GM12878 (cell line): ENCODE data around the gene TRIP4. TPM values are rescaled to one million over a fixed set of nuclear protein-coding genes. Genes with fewer than 3 reads are reported as not detected.

Experiments
- BCLAF1 ChIP-seq: fragments of 450-650 bp; IDR thresholded peaks from 2 replicates; pipeline ENCODE4 v1.6.1; 2017; ENCODE audit warnings: antibody characterized with exemption, mild to moderate bottlenecking, moderate library complexity
- BMI1 ChIP-seq: fragments of 450-650 bp; IDR thresholded peaks from 2 replicates; pipeline ENCODE4 v1.6.1; 2016; ENCODE audit warnings: mild to moderate bottlenecking, moderate library complexity, borderline replicate concordance
- BRCA1 ChIP-seq: IDR thresholded peaks from 2 replicates; pipeline ENCODE4 v1.6.1; 2011; ENCODE audit warnings: low read depth, low read length, improper control_type of control experiment
- CBX3 ChIP-seq: fragments of 200-600 bp; sonication (generic); IDR thresholded peaks from 2 replicates; pipeline ENCODE4 v1.6.1; 2016; ENCODE audit warnings: low read depth, borderline replicate concordance
- CTCF ChIP-seq, 3 experiments: IDR thresholded peaks in 2 of 3; conservative IDR thresholded peaks in 1 of 3; 2 replicates each; pipeline ENCODE4 v1.5.1; 2011; ENCODE audit warnings: low read depth in 3 of 3, low read length in 3 of 3, mild to moderate bottlenecking in 3 of 3, control low read depth in 2 of 3, moderate library complexity in 2 of 3, inconsistent platforms in 1 of 3, mixed read lengths in 1 of 3; ENCODE audit not compliant: control insufficient read depth in 2 of 3, insufficient read depth in 1 of 3; ENCODE audit errors: extremely low read depth in 1 of 3
- MTA3 ChIP-seq: IDR thresholded peaks from 2 replicates; pipeline ENCODE4 v1.6.1; 2012; ENCODE audit warnings: low read length, inconsistent platforms, borderline replicate concordance
- NBN ChIP-seq: fragments of 450-650 bp; IDR thresholded peaks from 2 replicates; pipeline ENCODE4 v1.6.1; 2016
- NFXL1 ChIP-seq: fragments of 450-650 bp; IDR thresholded peaks from 2 replicates; pipeline ENCODE4 v1.6.1; 2017; ENCODE audit warnings: antibody characterized with exemption, mild to moderate bottlenecking, borderline replicate concordance
- NRF1 ChIP-seq: conservative IDR thresholded peaks from 2 replicates; pipeline ENCODE4 v1.6.1; 2011; ENCODE audit warnings: mild to moderate bottlenecking, low read depth, low read length, improper control_type of control experiment
- PAX5 ChIP-seq: IDR thresholded peaks from 2 replicates; pipeline ENCODE4 v1.6.1; 2011; ENCODE audit warnings: low read depth, low read length, borderline replicate concordance
- PML ChIP-seq: IDR thresholded peaks from 2 replicates; pipeline ENCODE4 v1.6.1; 2012; ENCODE audit warnings: low read length, inconsistent platforms
- POU2F2 ChIP-seq: IDR thresholded peaks from 3 replicates; pipeline ENCODE4 v1.6.1; 2011; ENCODE audit warnings: low read depth, mild to moderate bottlenecking, low read length, borderline replicate concordance
- RCOR1 ChIP-seq: conservative IDR thresholded peaks from 2 replicates; pipeline ENCODE4 v1.6.1; 2012; ENCODE audit warnings: low read depth, low read length, improper control_type of control experiment
- SIX5 ChIP-seq: IDR thresholded peaks from 2 replicates; pipeline ENCODE4 v1.6.1; 2011; ENCODE audit warnings: mild to moderate bottlenecking, low read depth, low read length, moderate library complexity; ENCODE audit not compliant: severe bottlenecking
- SMARCA5 ChIP-seq: fragments of 450-650 bp; IDR thresholded peaks from 2 replicates; pipeline ENCODE4 v1.6.1; 2017; ENCODE audit warnings: mild to moderate bottlenecking
- SRF ChIP-seq, 2 experiments: IDR thresholded peaks; 2 replicates each; pipeline ENCODE4 v1.6.1; 2011; ENCODE audit warnings: low read depth in 2 of 2, low read length in 2 of 2, mild to moderate bottlenecking in 1 of 2, moderate library complexity in 1 of 2
- STAT3 ChIP-seq: IDR thresholded peaks from 2 replicates; pipeline ENCODE4 v1.6.1; 2011; ENCODE audit warnings: low read depth, low read length, improper control_type of control experiment
- TAF1 ChIP-seq: IDR thresholded peaks from 2 replicates; pipeline ENCODE4 v1.6.1; 2011; ENCODE audit warnings: mild to moderate bottlenecking, low read depth, low read length, borderline replicate concordance
- YBX1 ChIP-seq: fragments of 450-650 bp; IDR thresholded peaks from 2 replicates; pipeline ENCODE4 v1.6.1; 2016; ENCODE audit warnings: antibody characterized with exemption
- ZNF622 ChIP-seq: fragments of 450-650 bp; IDR thresholded peaks from 2 replicates; pipeline ENCODE4 v1.6.1; 2017; ENCODE audit warnings: mild to moderate bottlenecking, inconsistent platforms
- polyA plus RNA-seq, 11 experiments: library from polyadenylated mRNA; depleted of rRNA in 4 of 11; unstranded in 6 of 11; stranded (reverse) in 5 of 11; fragments of >200 nt; fragmentation: Nextera tagmentation in 4 of 11; fragmentation: Illumina TruSeq in 1 of 11; extraction: Ambion mirVana in 4 of 11; extraction: Trizol in 1 of 11; gene quantifications; 1 replicate in 1 of 11; 2 replicates in 10 of 11; pipeline versions ENCODE4 v1.2.1 to v1.2.3, GENCODE V29; 2011 to 2016; ENCODE audit warnings: inconsistent platforms in 2 of 11, missing spikeins in 2 of 11, low read depth in 1 of 11
- total RNA-seq, 4 experiments: library from RNA; depleted of rRNA in 3 of 4; stranded (reverse); fragments of >200 nt in 3 of 4; fragmentation: Illumina TruSeq in 1 of 4; extraction: Trizol in 1 of 4; gene quantifications; 2 replicates each; pipeline versions ENCODE4 v1.2.1 to v1.2.3, GENCODE V29; 2013 to 2021
- TF ChIP-seq, protein P1 (sequence below): IDR thresholded peaks from 2 replicates; pipeline ENCODE4 v1.6.1; 2012; ENCODE audit warnings: low read depth, low read length, improper control_type of control experiment
- TF ChIP-seq, protein P2 (sequence below): fragments of 450-650 bp; IDR thresholded peaks from 2 replicates; pipeline ENCODE4 v1.6.1; 2017; ENCODE audit warnings: mild to moderate bottlenecking, low read depth, inconsistent platforms; ENCODE audit not compliant: poor library complexity, severe bottlenecking

The TRIP4 gene
- total and polyA plus RNA-seq, 10 of the 15 experiments (the other 5 are each of a cell fraction or from before 2014, with no cell fraction given): 6.4 to 24.5 (median 20.0) TPM

GRCh38 chr15:64460206-64460723 lies 72.6 kb downstream of the TRIP4 start, which contains the start of gene ZNF609 (continued):
- TF ChIP-seq BCLAF1 (no peak), TAF1 (peak; percentile 86), PAX5 (peak; percentile 42; the same call in 1 of the 2 replicates), PML (0 out of 2 replicates have a peak, but pooled peaks have one; percentile 4), STAT3 (no peak), MTA3 (no peak), SMARCA5 (peak; percentile 91), SRF (IDR thresholded peaks at IDR 0.05; ENCODE audit: low read depth in 2 of 2, low read length in 2 of 2) (peak in 1 of 2 experiments; percentile 59; a peak in 1 of 4 replicates), CBX3 (no peak), POU2F2 (peak; percentile 61; the same call in 2 of the 3 replicates), NRF1 (no peak), NFXL1 (no peak), ZNF622 (no peak), SIX5 (no peak), BMI1 (no peak), RCOR1 (no peak; the same call in 1 of the 2 replicates), BRCA1 (no peak), CTCF (IDR thresholded peaks at IDR 0.05 in 2 of 3, conservative IDR thresholded peaks at IDR 0.05 in 1 of 3; ENCODE audit: control insufficient read depth in 2 of 3, extremely low read depth in 1 of 3, insufficient read depth in 1 of 3, low read depth in 3 of 3, low read length in 3 of 3) (0 out of 6 replicates have a peak, but pooled peaks of 1 of the 3 experiments have one; percentile 4), NBN (peak; percentile 97), YBX1 (no peak)
- TF ChIP-seq, protein P1, sequence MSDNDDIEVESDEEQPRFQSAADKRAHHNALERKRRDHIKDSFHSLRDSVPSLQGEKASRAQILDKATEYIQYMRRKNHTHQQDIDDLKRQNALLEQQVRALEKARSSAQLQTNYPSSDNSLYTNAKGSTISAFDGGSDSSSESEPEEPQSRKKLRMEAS: 0 out of 2 replicates have a peak, but pooled peaks have one; percentile 30
- TF ChIP-seq, protein P2, sequence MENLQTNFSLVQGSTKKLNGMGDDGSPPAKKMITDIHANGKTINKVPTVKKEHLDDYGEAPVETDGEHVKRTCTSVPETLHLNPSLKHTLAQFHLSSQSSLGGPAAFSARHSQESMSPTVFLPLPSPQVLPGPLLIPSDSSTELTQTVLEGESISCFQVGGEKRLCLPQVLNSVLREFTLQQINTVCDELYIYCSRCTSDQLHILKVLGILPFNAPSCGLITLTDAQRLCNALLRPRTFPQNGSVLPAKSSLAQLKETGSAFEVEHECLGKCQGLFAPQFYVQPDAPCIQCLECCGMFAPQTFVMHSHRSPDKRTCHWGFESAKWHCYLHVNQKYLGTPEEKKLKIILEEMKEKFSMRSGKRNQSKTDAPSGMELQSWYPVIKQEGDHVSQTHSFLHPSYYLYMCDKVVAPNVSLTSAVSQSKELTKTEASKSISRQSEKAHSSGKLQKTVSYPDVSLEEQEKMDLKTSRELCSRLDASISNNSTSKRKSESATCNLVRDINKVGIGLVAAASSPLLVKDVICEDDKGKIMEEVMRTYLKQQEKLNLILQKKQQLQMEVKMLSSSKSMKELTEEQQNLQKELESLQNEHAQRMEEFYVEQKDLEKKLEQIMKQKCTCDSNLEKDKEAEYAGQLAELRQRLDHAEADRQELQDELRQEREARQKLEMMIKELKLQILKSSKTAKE: peak; percentile 87
